Bronchial epithelial cell (primary cell): ENCODE measurements around the gene NAV3. TPM values are rescaled to one million over a fixed set of nuclear protein-coding genes. Genes with fewer than 3 reads are reported as not detected.

Experiments
- DNase-seq: peaks from one replicate; pipeline ENCODE4 v3.0.0-alpha.2; 2010; ENCODE audit warnings: low read depth
- FAIRE-seq: peaks from 2 replicates; lab custom pipeline; 2011; peaks lifted over from hg19 to GRCh38; lab: Jason Lieb, UNC
- H3K27me3 ChIP-seq: 2 replicates; pipeline ENCODE4 v1.5.1; 2011; ENCODE audit warnings: low read length; ENCODE audit not compliant: control insufficient read depth, insufficient read depth
- H3K36me3 ChIP-seq: 2 replicates; pipeline ENCODE4 v1.5.1; 2011; ENCODE audit warnings: low read length; ENCODE audit not compliant: control insufficient read depth, insufficient read depth
- H3K4me3 ChIP-seq: 2 replicates; pipeline ENCODE4 v1.5.1; 2011; ENCODE audit warnings: mild to moderate bottlenecking, low read depth, low read length, control low read depth
- total RNA-seq: library from RNA; depleted of rRNA; stranded (reverse); fragments of >200 nt; gene quantifications from 2 replicates; pipeline ENCODE4 v1.2.1, GENCODE V29; 2014
- TF ChIP-seq, protein P1 (sequence below): IDR thresholded peaks from 2 replicates; pipeline ENCODE4 v1.5.1; 2011; ENCODE audit warnings: mild to moderate bottlenecking, moderate library complexity, low read length, control low read depth, inconsistent platforms; ENCODE audit not compliant: insufficient read depth, severe bottlenecking

Gene NAV3
- total RNA-seq, 1 donor from 2014 or later = 1.6 TPM

DNA sequence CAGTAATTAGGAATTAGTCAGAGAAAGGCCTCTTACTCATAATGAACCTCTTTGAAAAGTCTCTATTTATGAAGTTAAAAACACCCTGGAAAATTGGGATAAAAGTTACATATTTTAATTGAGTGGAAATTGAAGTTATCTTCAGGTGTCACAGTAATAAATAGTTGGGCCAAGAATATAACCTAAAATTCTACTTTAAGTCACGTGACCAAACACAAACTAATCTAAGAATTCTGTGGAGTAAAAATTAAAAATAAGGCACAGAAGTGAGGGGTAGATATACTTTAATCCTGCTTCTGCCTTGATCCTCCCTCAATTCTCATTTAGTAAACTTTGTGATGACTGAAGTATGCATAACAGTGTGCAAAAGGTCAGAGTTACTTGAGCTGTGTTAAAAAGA lies 226.4 kb downstream of the NAV3 start:
- DNase-seq (no peak), FAIRE-seq (no peak)
- Histone ChIP-seq H3K4me3 (no peak overlapping the region), H3K36me3 (no peaks in the 10 kb centered on the region), H3K27me3 (no peaks in the 10 kb centered on the region)
- TF ChIP-seq, protein P1, sequence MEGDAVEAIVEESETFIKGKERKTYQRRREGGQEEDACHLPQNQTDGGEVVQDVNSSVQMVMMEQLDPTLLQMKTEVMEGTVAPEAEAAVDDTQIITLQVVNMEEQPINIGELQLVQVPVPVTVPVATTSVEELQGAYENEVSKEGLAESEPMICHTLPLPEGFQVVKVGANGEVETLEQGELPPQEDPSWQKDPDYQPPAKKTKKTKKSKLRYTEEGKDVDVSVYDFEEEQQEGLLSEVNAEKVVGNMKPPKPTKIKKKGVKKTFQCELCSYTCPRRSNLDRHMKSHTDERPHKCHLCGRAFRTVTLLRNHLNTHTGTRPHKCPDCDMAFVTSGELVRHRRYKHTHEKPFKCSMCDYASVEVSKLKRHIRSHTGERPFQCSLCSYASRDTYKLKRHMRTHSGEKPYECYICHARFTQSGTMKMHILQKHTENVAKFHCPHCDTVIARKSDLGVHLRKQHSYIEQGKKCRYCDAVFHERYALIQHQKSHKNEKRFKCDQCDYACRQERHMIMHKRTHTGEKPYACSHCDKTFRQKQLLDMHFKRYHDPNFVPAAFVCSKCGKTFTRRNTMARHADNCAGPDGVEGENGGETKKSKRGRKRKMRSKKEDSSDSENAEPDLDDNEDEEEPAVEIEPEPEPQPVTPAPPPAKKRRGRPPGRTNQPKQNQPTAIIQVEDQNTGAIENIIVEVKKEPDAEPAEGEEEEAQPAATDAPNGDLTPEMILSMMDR = no peak

DNA sequence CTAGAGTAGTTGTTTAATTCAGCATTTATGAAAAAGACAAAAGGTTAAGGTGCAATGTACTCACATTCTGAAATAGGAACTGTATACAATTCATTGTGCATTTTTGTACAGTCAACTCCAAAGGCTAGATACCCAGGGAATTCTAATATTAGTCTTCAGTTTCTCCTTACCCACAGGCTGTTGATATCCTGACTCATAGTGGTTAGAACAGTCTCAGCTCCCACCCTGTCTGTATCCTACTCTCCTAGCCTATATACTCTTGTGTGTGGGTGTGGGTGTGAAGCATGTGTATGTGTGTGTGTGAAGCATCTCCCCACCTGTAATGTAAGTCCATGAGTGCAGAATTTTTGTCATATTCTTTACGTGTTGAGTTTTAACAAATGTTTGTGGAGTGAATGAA lies 229.5 kb downstream of the NAV3 start:
- H3K36me3 ChIP-seq = no peaks in the 10 kb centered on the region
- no peak for FAIRE-seq
- H3K27me3 ChIP-seq = no peaks in the 10 kb centered on the region
- no peak overlapping the region for H3K4me3 ChIP-seq
- DNase-seq = peak; percentile 72
- TF ChIP-seq, protein P1 = no peak

DNA sequence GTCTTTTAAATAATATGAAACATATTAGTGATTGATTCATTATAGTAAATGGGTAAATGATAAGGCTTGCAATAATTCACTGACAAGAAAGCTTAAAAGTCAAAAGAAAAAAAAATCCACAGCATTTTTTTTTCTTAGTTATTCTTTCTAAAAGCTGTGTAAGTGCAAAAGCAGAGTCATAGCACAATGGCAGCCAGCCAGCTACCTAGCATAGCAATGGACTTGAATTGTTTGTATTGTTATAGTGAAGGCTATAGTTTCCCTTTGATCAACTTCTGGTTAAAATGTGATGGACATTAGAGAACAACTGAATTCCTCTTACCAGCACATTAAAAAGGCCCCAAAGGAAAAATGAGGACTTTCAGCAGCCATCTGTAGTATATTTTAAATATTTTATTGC lies 232.1 kb downstream of the NAV3 start:
- Histone ChIP-seq H3K4me3 (no peak overlapping the region), H3K27me3 (no peaks in the 10 kb centered on the region), H3K36me3 (no peaks in the 10 kb centered on the region)
- no peak for FAIRE-seq
- TF ChIP-seq, protein P1 = no peak
- DNase-seq = peak; percentile 58

DNA sequence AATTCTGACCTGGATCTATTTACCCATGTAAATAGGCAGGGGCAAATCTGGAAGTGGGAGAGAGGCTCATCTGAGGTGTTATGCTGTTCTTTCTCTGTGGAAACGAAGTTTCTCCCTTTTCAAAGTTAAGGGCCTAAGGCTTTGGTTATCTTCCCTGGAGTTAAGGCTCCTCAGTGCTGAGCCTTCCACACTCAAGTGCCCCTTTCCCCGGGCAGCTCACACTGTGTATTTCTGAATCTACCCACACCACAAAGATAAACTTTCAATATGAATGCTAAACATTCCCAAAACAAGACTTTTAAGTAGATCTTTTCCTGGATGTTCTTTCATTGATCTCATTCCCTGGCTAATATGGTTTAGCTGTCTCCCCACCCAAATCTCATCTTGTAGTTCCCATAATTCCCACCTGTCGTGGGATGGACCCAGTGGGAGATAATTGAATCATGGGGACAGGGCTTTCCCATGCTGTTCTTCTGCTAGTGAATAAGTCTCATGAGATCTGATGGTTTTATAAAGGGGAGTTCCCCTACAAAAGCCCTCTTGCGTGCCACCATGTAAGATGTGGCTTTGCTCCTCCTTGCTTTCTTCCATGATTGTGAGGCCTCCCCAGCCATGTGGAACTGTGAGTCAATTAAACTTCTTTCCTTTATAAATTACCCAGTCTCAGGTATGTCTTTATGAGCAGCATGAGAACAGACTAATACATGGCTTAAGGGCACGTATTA lies 251.1 kb downstream of the NAV3 start:
- H3K36me3 ChIP-seq = no peaks in the 10 kb centered on the region
- H3K4me3 ChIP-seq = no peak overlapping the region
- TF ChIP-seq, protein P1 = no peak
- DNase-seq (no peak), FAIRE-seq (no peak)
- no peaks in the 10 kb centered on the region for H3K27me3 ChIP-seq

DNA sequence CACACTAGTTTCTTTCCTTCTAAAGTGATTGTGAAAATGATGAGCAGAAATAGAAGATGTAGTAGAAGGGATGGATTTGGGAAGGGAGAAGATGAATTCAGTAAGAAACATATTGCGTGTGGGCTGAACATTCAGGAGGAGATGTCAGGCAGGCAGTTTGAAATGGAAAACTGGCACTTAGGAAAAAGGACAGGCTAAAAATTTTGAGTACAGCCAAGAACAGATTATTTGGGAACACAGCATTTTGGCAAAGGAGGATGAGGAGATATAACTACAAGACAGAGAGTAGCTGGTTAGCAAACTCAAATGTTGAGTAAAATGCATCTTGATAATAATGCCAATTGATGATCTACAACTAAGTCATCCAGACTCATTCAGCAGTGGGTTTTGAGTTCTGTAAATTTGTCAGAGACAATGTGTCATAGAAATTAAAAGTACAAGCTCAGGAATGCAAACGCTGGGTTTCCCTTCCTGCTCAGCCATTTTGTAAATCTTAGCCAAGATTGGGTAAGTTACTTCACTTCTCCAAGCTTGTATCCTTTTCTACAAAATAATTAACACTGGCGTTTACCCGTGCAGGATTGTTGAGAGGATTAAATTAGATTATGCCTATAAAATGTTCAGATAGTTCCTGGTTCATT lies 255.0 kb downstream of the NAV3 start:
- DNase-seq (peak; percentile 77), FAIRE-seq (no peak)
- Histone ChIP-seq H3K27me3 (no peaks in the 10 kb centered on the region), H3K36me3 (no peaks in the 10 kb centered on the region), H3K4me3 (no peak overlapping the region)
- TF ChIP-seq, protein P1 = no peak
